ENCODE data around the gene FNDC10. TPM values are rescaled to one million over a fixed set of nuclear protein-coding genes. Genes with fewer than 3 reads are reported as not detected.

Gene FNDC10
- total RNA-seq, 1 experiment from 2014 or later = 8.4 TPM

- Histone ChIP-seq H2AFZ (ENCODE audit: low read depth, low read length, poor library complexity, severe bottlenecking) (no peak overlapping the region), H3K27ac (ENCODE audit: low read depth, low read length) (no peak overlapping the region), H3K27me3 (ENCODE audit: insufficient read depth, low read length) (no peaks in the 10 kb centered on the region), H3K36me3 (ENCODE audit: control insufficient read depth in 1 of 2, insufficient read depth in 2 of 2, low read length in 2 of 2) (peaks cover 0 to 5% of the 10 kb centered on the region in 2 experiments; a peak in 3 of 4 replicates), H3K9me3 (ENCODE audit: control insufficient read depth in 1 of 2, insufficient read depth in 1 of 2, low read depth in 1 of 2, low read length in 2 of 2) (no peaks in the 10 kb centered on the region), H3K4me1 (ENCODE audit: control insufficient read depth in 1 of 2, insufficient read depth in 2 of 2, low read length in 2 of 2) (peaks cover 16 to 22% of the 10 kb centered on the region in 2 experiments), H3K4me3 (replicated peaks in 1 of 2; ENCODE audit: low read depth in 1 of 2, low read length in 2 of 2) (no peak overlapping the region), H3K4me2 (ENCODE audit: low read length) (no peak overlapping the region), H3K79me2 (ENCODE audit: insufficient read depth, low read length) (peaks cover 19% of the 10 kb centered on the region), H4K20me1 (ENCODE audit: insufficient read depth) (no peaks in the 10 kb centered on the region), H3K9me2 (ENCODE audit: insufficient read depth) (no peaks in the 10 kb centered on the region), H3K9ac (ENCODE audit: low read length) (no peak overlapping the region)
- POLR2A ChIA-PET = no interaction called here
- CTCF ChIA-PET = no interaction called here
- intact Hi-C loops (cut with micrococcal nuclease) = no loop called here
- DNase-seq (ENCODE audit: low read depth, low spot score) = no peak
- RAD21 ChIA-PET (ENCODE audit: low non-redundant PET in 1 of 2, low total read pairs in 2 of 2, uncharacterized antibody in 2 of 2, unreplicated experiment in 2 of 2) = no interaction called here
- BruUV-seq (replicated peaks) = no TSS peak
- ATAC-seq = no peak
- TF ChIP-seq RAD21 (IDR thresholded peaks at IDR 0.05; ENCODE audit: low read depth) = no peak
- TF ChIP-seq EZH2 (IDR thresholded peaks at IDR 0.05) = no peak
- TF ChIP-seq, protein P1, sequence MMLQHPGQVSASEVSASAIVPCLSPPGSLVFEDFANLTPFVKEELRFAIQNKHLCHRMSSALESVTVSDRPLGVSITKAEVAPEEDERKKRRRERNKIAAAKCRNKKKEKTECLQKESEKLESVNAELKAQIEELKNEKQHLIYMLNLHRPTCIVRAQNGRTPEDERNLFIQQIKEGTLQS (IDR thresholded peaks at IDR 0.05) = no peak
- no peak for TF ChIP-seq ELF1 (IDR thresholded peaks at IDR 0.05; ENCODE audit: borderline replicate concordance, low read depth)
- no peak for TF ChIP-seq JUND (IDR thresholded peaks at IDR 0.05)
- TF ChIP-seq TCF7L2 (IDR thresholded peaks at IDR 0.05; ENCODE audit: borderline replicate concordance, extremely low read depth, insufficient read depth, insufficient read length) = no peak
- TF ChIP-seq CBX3 (IDR thresholded peaks at IDR 0.05; ENCODE audit: low read depth) = no peak
- TF ChIP-seq MAX (IDR thresholded peaks at IDR 0.05) = no peak
- no peak for TF ChIP-seq YY1 (IDR thresholded peaks at IDR 0.05; ENCODE audit: extremely low read depth, insufficient replicate concordance, low read depth, low read length)
Measured at GRCh38 chr1:1577367-1578011, 22.4 kb downstream of the FNDC10 start.

Measured in HCT116 (cell line).